ENCODE results near the gene SULT4A1.

- TF ChIP-seq E2F6 (IDR thresholded peaks at IDR 0.05; ENCODE audit: borderline replicate concordance, low read depth) (no peak), CTCF (IDR thresholded peaks at IDR 0.05) (no peak)
Observed at GRCh38 chr22:43911351-43911750, 49.0 kb upstream of the SULT4A1 start.

Data from A549 (cell line).